Measurements from ENCODE around the gene DHX16. TPM values are rescaled to one million over a fixed set of nuclear protein-coding genes. Genes with fewer than 3 reads are reported as not detected.

The DHX16 gene
- polyA plus RNA-seq, 1 experiment: 27.6 TPM

DNA sequence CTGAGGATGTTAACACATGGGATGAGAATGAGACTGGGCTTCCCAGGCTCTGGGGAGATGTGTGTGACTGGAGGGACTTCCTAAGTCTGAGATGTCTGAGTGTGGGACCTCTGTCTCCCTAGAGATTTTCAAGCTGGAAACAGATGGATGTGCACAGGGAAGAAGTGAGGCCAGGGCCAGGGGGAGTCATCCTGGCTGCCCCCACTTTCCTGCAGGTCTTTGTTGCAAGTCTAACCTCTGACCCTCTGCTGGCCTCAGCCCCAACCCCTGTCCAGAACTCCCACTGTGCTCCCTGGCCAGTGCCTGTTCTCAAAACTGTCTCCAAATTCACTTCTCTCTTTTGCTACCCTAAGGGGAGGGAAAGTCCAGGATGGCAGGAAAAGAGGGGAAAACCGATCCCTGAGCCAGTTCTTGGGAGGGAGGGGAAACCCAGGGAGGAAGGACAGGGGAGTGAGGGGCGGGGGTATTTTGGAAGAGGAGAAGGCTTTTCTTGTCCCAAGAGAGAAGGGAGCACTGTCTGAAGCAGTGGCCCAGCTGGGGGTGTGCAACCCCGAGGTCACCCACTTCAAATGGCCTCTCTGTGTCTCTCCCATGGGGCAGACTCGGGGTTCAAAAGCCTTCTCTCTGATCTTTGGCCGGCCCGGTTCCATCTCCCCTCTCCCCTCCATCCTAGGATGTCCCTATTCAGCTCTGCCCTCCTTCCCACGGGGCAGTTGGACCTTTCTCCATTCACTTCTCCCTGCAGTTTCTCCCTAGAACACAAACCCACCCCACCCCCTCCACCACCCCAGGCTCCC, 10.6 kb upstream of the DHX16 start:
- POLR2A ChIA-PET: interaction anchor here (0.8 to 2.2 kb wide), 6 partner anchors 7 to 83 kb away, joined by 3 to 20 read pairs (median 4); partner anchors contain the start of gene NRM
- Histone ChIP-seq H3K27ac (ENCODE audit: low read depth, low read length) (peak overlapping the region; percentile 68), H3K27me3 (ENCODE audit: control insufficient read depth, insufficient read depth, low read length) (no peaks in the 10 kb centered on the region), H3K4me3 (ENCODE audit: low read depth, low read length) (peak overlapping the region; percentile 92), H3K9me3 (ENCODE audit: control insufficient read depth, insufficient read depth, low read length) (no peaks in the 10 kb centered on the region; the same call in 1 of the 2 replicates)
- TF ChIP-seq, protein P1, sequence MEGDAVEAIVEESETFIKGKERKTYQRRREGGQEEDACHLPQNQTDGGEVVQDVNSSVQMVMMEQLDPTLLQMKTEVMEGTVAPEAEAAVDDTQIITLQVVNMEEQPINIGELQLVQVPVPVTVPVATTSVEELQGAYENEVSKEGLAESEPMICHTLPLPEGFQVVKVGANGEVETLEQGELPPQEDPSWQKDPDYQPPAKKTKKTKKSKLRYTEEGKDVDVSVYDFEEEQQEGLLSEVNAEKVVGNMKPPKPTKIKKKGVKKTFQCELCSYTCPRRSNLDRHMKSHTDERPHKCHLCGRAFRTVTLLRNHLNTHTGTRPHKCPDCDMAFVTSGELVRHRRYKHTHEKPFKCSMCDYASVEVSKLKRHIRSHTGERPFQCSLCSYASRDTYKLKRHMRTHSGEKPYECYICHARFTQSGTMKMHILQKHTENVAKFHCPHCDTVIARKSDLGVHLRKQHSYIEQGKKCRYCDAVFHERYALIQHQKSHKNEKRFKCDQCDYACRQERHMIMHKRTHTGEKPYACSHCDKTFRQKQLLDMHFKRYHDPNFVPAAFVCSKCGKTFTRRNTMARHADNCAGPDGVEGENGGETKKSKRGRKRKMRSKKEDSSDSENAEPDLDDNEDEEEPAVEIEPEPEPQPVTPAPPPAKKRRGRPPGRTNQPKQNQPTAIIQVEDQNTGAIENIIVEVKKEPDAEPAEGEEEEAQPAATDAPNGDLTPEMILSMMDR (IDR thresholded peaks at IDR 0.05; ENCODE audit: low read depth, low read length): no peak
- no peak for DNase-seq (ENCODE audit: low read depth, low spot score)
- CTCF ChIA-PET: interaction anchor here (6.6 kb wide), 1 partner anchor 39 kb away, joined by 105 read pairs; the partner anchor contains the start of gene TUBB

DNA sequence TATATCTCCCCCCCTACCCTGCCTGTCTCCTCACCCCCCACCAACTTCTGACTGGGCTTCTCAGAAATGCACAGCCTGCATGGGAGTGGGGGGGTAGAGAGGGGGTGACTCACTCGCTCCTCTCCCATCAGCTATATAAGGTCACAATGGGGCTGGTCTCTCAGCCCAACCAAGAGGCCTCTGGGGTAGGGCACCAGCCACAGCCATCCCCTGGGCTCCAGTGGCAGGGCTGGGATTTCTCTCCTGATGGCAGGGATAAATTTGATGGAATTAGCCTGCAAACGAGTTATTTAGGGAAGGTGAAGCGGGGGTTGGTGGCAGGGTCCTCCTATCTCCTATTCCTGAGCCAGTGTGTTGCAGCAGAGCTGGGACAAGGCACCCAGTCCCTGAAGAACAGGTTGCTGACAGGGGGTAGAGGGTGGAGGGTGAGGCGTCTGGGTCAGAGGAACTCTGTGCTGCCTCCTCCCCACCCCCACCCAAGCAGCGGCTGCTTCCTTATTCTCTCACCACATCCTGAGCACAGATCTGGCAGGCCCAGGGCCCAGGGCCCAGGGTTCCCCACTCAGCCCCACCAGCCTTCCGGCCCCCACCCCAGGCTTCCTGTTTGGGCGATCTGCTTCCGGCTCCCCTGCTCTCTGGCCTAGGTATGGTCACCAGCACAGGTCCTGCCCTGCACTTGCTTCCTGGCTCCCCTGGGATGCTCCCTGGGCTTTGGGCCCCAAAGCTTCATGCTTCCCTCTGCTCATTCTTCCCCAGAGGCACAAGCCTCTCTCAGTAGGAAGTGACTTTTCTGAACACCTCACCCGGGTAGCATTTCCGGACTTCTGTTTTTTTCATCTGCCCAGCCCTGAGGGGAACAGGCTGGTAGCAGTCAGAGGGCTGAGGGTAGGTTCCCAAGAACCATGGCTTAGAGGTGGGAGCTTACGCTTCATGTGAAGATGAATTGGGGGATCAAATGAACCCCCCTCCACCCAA, 9.6 kb upstream of the DHX16 start:
- CTCF ChIA-PET: interaction anchor here (1.6 to 6.6 kb wide), 2 partner anchors 10 to 40 kb away, joined by 11 to 105 read pairs; partner anchors contain the start of genes DHX16 and TUBB
- POLR2A ChIA-PET: interaction anchor here (0.6 to 2.2 kb wide), 7 partner anchors 8 to 239 kb away, joined by 3 to 20 read pairs (median 4); partner anchors contain the start of genes MDC1 and NRM
- Histone ChIP-seq H3K9me3 (ENCODE audit: control insufficient read depth, insufficient read depth, low read length) (no peaks in the 10 kb centered on the region; the same call in 1 of the 2 replicates), H3K27me3 (ENCODE audit: control insufficient read depth, insufficient read depth, low read length) (no peaks in the 10 kb centered on the region), H3K4me3 (ENCODE audit: low read depth, low read length) (peak overlapping the region; percentile 92), H3K27ac (ENCODE audit: low read depth, low read length) (peak overlapping the region; percentile 68)
- TF ChIP-seq, protein P1 (IDR thresholded peaks at IDR 0.05; ENCODE audit: low read depth, low read length): no peak
- no peak for DNase-seq (ENCODE audit: low read depth, low spot score)

DNA sequence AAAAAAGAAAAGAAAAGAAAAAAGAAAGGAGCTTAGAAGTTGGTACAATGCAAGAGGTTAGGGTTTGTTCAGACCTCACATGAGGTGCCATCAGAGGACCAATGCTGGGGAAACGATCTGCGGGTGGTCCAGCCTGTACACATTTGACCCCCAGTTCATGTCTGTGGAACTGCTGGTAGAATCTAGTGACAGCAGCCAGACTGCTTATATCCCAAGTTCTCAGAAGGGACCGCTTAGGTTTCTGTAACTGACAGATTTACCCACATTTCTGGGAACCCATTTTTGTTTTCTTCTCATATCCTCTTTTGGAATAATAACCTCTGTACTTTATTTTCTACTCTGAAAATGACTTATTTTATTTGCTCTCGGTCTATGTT, 8.9 kb upstream of the DHX16 start:
- Histone ChIP-seq H3K9me3 (ENCODE audit: control insufficient read depth, insufficient read depth, low read length) (no peaks in the 10 kb centered on the region; the same call in 1 of the 2 replicates), H3K4me3 (ENCODE audit: low read depth, low read length) (peak overlapping the region; percentile 92), H3K27me3 (ENCODE audit: control insufficient read depth, insufficient read depth, low read length) (no peaks in the 10 kb centered on the region), H3K27ac (ENCODE audit: low read depth, low read length) (no peak overlapping the region)
- ChIA-PET POLR2A (interaction anchor here (0.6 to 2.2 kb wide), 4 partner anchors 9 to 240 kb away, joined by 3 to 20 read pairs (median 4); partner anchors contain the start of genes MDC1 and NRM), CTCF (interaction anchor here (0.7 to 6.6 kb wide), 4 partner anchors 9 to 405 kb away, joined by 3 to 105 read pairs (median 8); partner anchors contain the start of genes DHX16 and TUBB)
- TF ChIP-seq, protein P1 (IDR thresholded peaks at IDR 0.05; ENCODE audit: low read depth, low read length): no peak
- DNase-seq (ENCODE audit: low read depth, low spot score): no peak

DNA sequence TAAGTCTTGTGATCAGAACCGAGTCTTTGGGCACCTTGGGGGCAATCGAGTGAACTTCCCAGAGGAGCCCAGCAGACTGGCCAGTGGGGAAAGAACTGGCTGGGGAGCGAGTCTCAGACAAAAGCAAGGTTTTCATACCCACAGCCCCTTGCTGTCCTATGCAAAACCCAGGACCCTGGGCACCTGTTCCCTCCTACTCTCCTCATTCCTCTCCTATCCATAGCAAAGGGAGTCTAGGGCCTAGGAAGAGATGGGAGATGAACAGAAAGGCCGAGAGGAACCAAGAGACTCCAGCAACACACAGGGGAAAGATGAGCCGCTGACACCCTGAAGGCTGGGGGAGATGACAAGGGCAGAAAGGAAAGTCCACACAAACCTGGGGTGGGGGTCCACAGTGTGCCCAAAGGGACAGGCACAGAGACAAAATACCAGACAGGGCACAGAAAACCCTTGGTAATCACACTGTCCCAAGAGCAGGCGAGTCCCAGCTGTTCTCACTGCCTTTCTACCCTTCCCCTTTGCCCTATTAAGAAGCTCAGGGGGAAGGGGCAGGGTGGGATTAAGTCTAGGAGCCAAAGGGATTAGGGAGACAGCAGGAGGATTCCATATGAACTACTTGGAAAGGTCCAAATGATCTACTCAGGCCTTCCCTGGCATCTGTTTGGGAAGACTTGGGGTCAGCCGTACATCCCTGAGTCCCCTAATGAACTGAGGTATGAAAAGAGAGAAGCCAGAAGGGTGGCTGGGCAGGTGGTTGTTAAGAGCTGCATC, 7.1 kb upstream of the DHX16 start:
- Histone ChIP-seq H3K27me3 (ENCODE audit: control insufficient read depth, insufficient read depth, low read length) (no peaks in the 10 kb centered on the region), H3K27ac (ENCODE audit: low read depth, low read length) (peak overlapping the region; percentile 39), H3K9me3 (ENCODE audit: control insufficient read depth, insufficient read depth, low read length) (no peaks in the 10 kb centered on the region; the same call in 1 of the 2 replicates), H3K4me3 (ENCODE audit: low read depth, low read length) (peak overlapping the region; percentile 45)
- POLR2A ChIA-PET: interaction anchor here (0.8 to 2.0 kb wide), 6 partner anchors 8 to 42 kb away, joined by 3 to 18 read pairs (median 4); partner anchors contain the start of genes MDC1 and NRM
- no peak for DNase-seq (ENCODE audit: low read depth, low spot score)
- CTCF ChIA-PET: interaction anchor here (0.8 to 6.6 kb wide), 13 partner anchors 11 to 413 kb away, joined by 3 to 105 read pairs (median 7); partner anchors contain the start of genes MDC1, NRM and TUBB
- TF ChIP-seq, protein P1 (IDR thresholded peaks at IDR 0.05; ENCODE audit: low read depth, low read length): no peak

All from AG04450 (cell line).